HUDEP-2 (cell line): Measurements from ENCODE around the gene SLC44A5.
"Not testable (repeated sequence)": the region's sequence is repeated elsewhere in the genome, so short reads cannot be mapped to it uniquely, and the experiment has no call there.

ENCODE experiments used
- DNase-seq, 76 experiments: peaks; one replicate each; lab custom pipeline; 2025; ENCODE audit not compliant: unreplicated experiment in 76 of 76; lab: John Stamatoyannopoulos, UW

The SLC44A5 gene

GRCh38 chr1:75611014-75611413 lies at the start of gene SLC44A5:
SLC44A5 (minus strand) TSS chr1:75611114; CDS start chr1:75541447, 69,667 bp downstream.
- DNase-seq: no peak

- DNase-seq: no peak
Measured at GRCh38 chr1:75655931-75656330, 45.0 kb upstream of the SLC44A5 start.

GRCh38 chr1:75647183-75647582 lies 36.3 kb upstream of the SLC44A5 start:
- not testable (repeated sequence) for DNase-seq

GRCh38 chr1:75645153-75645552 lies 34.2 kb upstream of the SLC44A5 start:
- not testable (repeated sequence) for DNase-seq

GRCh38 chr1:75643460-75643859 lies 32.5 kb upstream of the SLC44A5 start:
- no peak for DNase-seq

GRCh38 chr1:75641325-75641724 lies 30.4 kb upstream of the SLC44A5 start:
- no peak for DNase-seq

GRCh38 chr1:75640137-75640536 lies 29.2 kb upstream of the SLC44A5 start:
- peak in 3 of 76 experiments; percentile 1 to 7 (median 3) for DNase-seq

- peak in 9 of 76 experiments; percentile 1 to 24 (median 11) for DNase-seq
Measured at GRCh38 chr1:75632350-75632949, 21.5 kb upstream of the SLC44A5 start.

- no peak for DNase-seq
Measured at GRCh38 chr1:75630998-75631397, 20.1 kb upstream of the SLC44A5 start.

- DNase-seq: no peak
Measured at GRCh38 chr1:75630004-75630594, 19.2 kb upstream of the SLC44A5 start.

- no peak for DNase-seq
Measured at GRCh38 chr1:75625795-75626194, 14.9 kb upstream of the SLC44A5 start.

GRCh38 chr1:75618382-75618781 lies 7.5 kb upstream of the SLC44A5 start:
- no peak for DNase-seq

GRCh38 chr1:75616436-75617433 lies 5.8 kb upstream of the SLC44A5 start:
- peak in 1 of 76 experiments; percentile 1 for DNase-seq

- no peak for DNase-seq
Measured at GRCh38 chr1:75615613-75616435, 4.9 kb upstream of the SLC44A5 start.

GRCh38 chr1:75614399-75614756 lies 3.5 kb upstream of the SLC44A5 start:
- DNase-seq: no peak

- no peak for DNase-seq
Measured at GRCh38 chr1:75613916-75614315, 3.0 kb upstream of the SLC44A5 start.

- no peak for DNase-seq
Measured at GRCh38 chr1:75612976-75613375, 2.1 kb upstream of the SLC44A5 start.

- DNase-seq: no peak
Measured at GRCh38 chr1:75602486-75602885, 8.4 kb downstream of the SLC44A5 start.

- no peak for DNase-seq
Measured at GRCh38 chr1:75600781-75601180, 10.1 kb downstream of the SLC44A5 start.

- DNase-seq: no peak
Measured at GRCh38 chr1:75594327-75594726, 16.6 kb downstream of the SLC44A5 start.

- not testable (repeated sequence) for DNase-seq
Measured at GRCh38 chr1:75593457-75593856, 17.5 kb downstream of the SLC44A5 start.
